ENCODE results near the gene CDK14.

CDK14 gene

GRCh38 chr7:90595801-90596670 lies at the start of gene CDK14:
Gene CDK14, plus strand, starts transcription at chr7:90596321. Its CDS starts 307 bp downstream, at chr7:90596628.
- DNase-seq, result peak; percentile 22

GRCh38 chr7:90551036-90551435 lies 45.1 kb upstream of the CDK14 start:
- DNase-seq, result no peak

- DNase-seq, result no peak
Observed at GRCh38 chr7:90552521-90552920, 43.6 kb upstream of the CDK14 start.

- DNase-seq, result no peak
Observed at GRCh38 chr7:90560730-90561129, 35.4 kb upstream of the CDK14 start.

- no peak for DNase-seq
Observed at GRCh38 chr7:90563286-90563685, 32.8 kb upstream of the CDK14 start.

- DNase-seq, result no peak
Observed at GRCh38 chr7:90564455-90564854, 31.7 kb upstream of the CDK14 start.

- no peak for DNase-seq
Observed at GRCh38 chr7:90568213-90568612, 27.9 kb upstream of the CDK14 start.

GRCh38 chr7:90569368-90569767 lies 26.8 kb upstream of the CDK14 start:
- DNase-seq, result no peak

- DNase-seq, result no peak
Observed at GRCh38 chr7:90570373-90570959, 25.7 kb upstream of the CDK14 start.

- DNase-seq, result no peak
Observed at GRCh38 chr7:90574146-90574819, 21.8 kb upstream of the CDK14 start.

- no peak for DNase-seq
Observed at GRCh38 chr7:90574820-90575187, 21.3 kb upstream of the CDK14 start.

- no peak for DNase-seq
Observed at GRCh38 chr7:90579181-90579688, 16.9 kb upstream of the CDK14 start.

- DNase-seq, result no peak
Observed at GRCh38 chr7:90580051-90580450, 16.1 kb upstream of the CDK14 start.

- DNase-seq, result no peak
Observed at GRCh38 chr7:90582164-90582563, 14.0 kb upstream of the CDK14 start.

- DNase-seq, result no peak
Observed at GRCh38 chr7:90584378-90584777, 11.7 kb upstream of the CDK14 start.

GRCh38 chr7:90586091-90586490 lies 10.0 kb upstream of the CDK14 start:
- no peak for DNase-seq

- DNase-seq, result no peak
Observed at GRCh38 chr7:90587766-90588165, 8.4 kb upstream of the CDK14 start.

- DNase-seq, result no peak
Observed at GRCh38 chr7:90592033-90592432, 4.1 kb upstream of the CDK14 start.

- DNase-seq, result no peak
Observed at GRCh38 chr7:90593205-90593604, 2.9 kb upstream of the CDK14 start.

GRCh38 chr7:90594751-90595317 lies 1.3 kb upstream of the CDK14 start:
- DNase-seq, result no peak

GRCh38 chr7:90595342-90595800 lies 750 bp upstream of the CDK14 start:
- DNase-seq, result no peak

- DNase-seq, result no peak
Observed at GRCh38 chr7:90596671-90597562, 796 bp downstream of the CDK14 start.
